ENCODE measurements around the gene GP1BB. TPM values are rescaled to one million over a fixed set of nuclear protein-coding genes. Genes with fewer than 3 reads are reported as not detected.

GP1BB gene
- total RNA-seq, 5 donors from 2014 or later (not counting 1 experiment from before 2014, with no cell fraction given): 0.19 to 2.1 (median 0.36) TPM

- Mint-ChIP-seq H3K9me3 (no peaks in the 10 kb centered on the region), H3K27me3 (peaks cover 0 to 2% of the 10 kb centered on the region in 2 donors), H3K27ac (no peak overlapping the region), H3K4me3 (no peak overlapping the region), H3K4me1 (no peaks in the 10 kb centered on the region), H3K36me3 (no peaks in the 10 kb centered on the region)
- peaks cover 0 to 29% of the 10 kb centered on the region in 2 experiments for H3K27me3 ChIP-seq (replicated peaks in 1 of 2; ENCODE audit: control insufficient read depth in 2 of 2, extremely low read depth in 1 of 2, insufficient read depth in 2 of 2, low read length in 1 of 2)
- POLR2A ChIA-PET: interaction anchor here in 1 of 2 donors (0.5 kb wide), 1 partner anchor 664 kb away, joined by 3 read pairs; no protein-coding TSS in a partner anchor
- H3K4me1 ChIP-seq (ENCODE audit: control insufficient read depth in 1 of 2, extremely low read depth in 1 of 2, insufficient read depth in 2 of 2, low read length in 2 of 2): no peaks in the 10 kb centered on the region
- no peaks in the 10 kb centered on the region for H3K9me3 ChIP-seq
- no peak for ATAC-seq (replicated peaks in 1 of 4)
- H3K4me3 ChIP-seq (ENCODE audit: control insufficient read depth in 1 of 2, extremely low read depth in 1 of 2, low read length in 1 of 2): no peak overlapping the region
- 85% methylated on average over 13 of the region's 13 CpGs for WGBS (ENCODE audit: insufficient coverage)
- DNase-seq: no peak
- no peaks in the 10 kb centered on the region for H3K36me3 ChIP-seq (ENCODE audit: control insufficient read depth in 2 of 2, extremely low read depth in 1 of 2, insufficient read depth in 1 of 2, low read length in 1 of 2)
- H3K27ac ChIP-seq (ENCODE audit: low read length): no peak overlapping the region
- CTCF ChIA-PET: interaction anchor here in 1 of 2 donors (0.5 kb wide), 1 partner anchor 174 kb away, joined by 3 read pairs; no protein-coding TSS in a partner anchor
These were observed 23.4 kb downstream of the GP1BB start for GRCh38 chr22:19746726-19747125.

- WGBS (ENCODE audit: insufficient coverage): 74% methylated on average over 12 of the region's 12 CpGs
- CTCF ChIA-PET: no interaction called here
- peaks cover 0 to 4% of the 10 kb centered on the region in 2 donors for H3K27me3 Mint-ChIP-seq
These were observed 24.2 kb downstream of the GP1BB start for GRCh38 chr22:19747551-19747950.

GRCh38 chr22:19748139-19748538 lies 24.8 kb downstream of the GP1BB start:
- no peak for DNase-seq
- no peaks in the 10 kb centered on the region for H3K4me1 ChIP-seq (ENCODE audit: control insufficient read depth in 1 of 2, extremely low read depth in 1 of 2, insufficient read depth in 2 of 2, low read length in 2 of 2)
- Mint-ChIP-seq H3K36me3 (no peaks in the 10 kb centered on the region), H3K4me3 (no peak overlapping the region), H3K27ac (no peak overlapping the region), H3K9me3 (no peaks in the 10 kb centered on the region), H3K4me1 (no peaks in the 10 kb centered on the region), H3K27me3 (peaks cover 5 to 9% of the 10 kb centered on the region in 2 donors)
- H3K36me3 ChIP-seq (ENCODE audit: control insufficient read depth in 2 of 2, extremely low read depth in 1 of 2, insufficient read depth in 1 of 2, low read length in 1 of 2): no peaks in the 10 kb centered on the region
- no peaks in the 10 kb centered on the region for H3K9me3 ChIP-seq
- ChIA-PET POLR2A (no interaction called here), CTCF (interaction anchor here in 1 of 2 donors (1.6 kb wide), 1 partner anchor 17 kb away, joined by 4 read pairs; no protein-coding TSS in a partner anchor)
- H3K27ac ChIP-seq (ENCODE audit: low read length): no peak overlapping the region
- ATAC-seq (replicated peaks in 1 of 4): no peak
- peaks cover 3 to 43% of the 10 kb centered on the region in 2 experiments for H3K27me3 ChIP-seq (replicated peaks in 1 of 2; ENCODE audit: control insufficient read depth in 2 of 2, extremely low read depth in 1 of 2, insufficient read depth in 2 of 2, low read length in 1 of 2)
- H3K4me3 ChIP-seq (ENCODE audit: control insufficient read depth in 1 of 2, extremely low read depth in 1 of 2, low read length in 1 of 2): no peak overlapping the region
- 50% methylated on average over 1 of the region's 4 CpGs for WGBS (ENCODE audit: insufficient coverage)

More at GRCh38 chr22:19747551-19747950, 24.2 kb downstream of the GP1BB start:
- no peaks in the 10 kb centered on the region for H3K9me3 Mint-ChIP-seq
- Histone ChIP-seq H3K4me3 (ENCODE audit: control insufficient read depth in 1 of 2, extremely low read depth in 1 of 2, low read length in 1 of 2) (no peak overlapping the region), H3K27me3 (replicated peaks in 1 of 2; ENCODE audit: control insufficient read depth in 2 of 2, extremely low read depth in 1 of 2, insufficient read depth in 2 of 2, low read length in 1 of 2) (peaks cover 0 to 38% of the 10 kb centered on the region in 2 experiments), H3K27ac (ENCODE audit: low read length) (no peak overlapping the region), H3K36me3 (ENCODE audit: control insufficient read depth in 2 of 2, extremely low read depth in 1 of 2, insufficient read depth in 1 of 2, low read length in 1 of 2) (no peaks in the 10 kb centered on the region), H3K9me3 (no peaks in the 10 kb centered on the region), H3K4me1 (ENCODE audit: control insufficient read depth in 1 of 2, extremely low read depth in 1 of 2, insufficient read depth in 2 of 2, low read length in 2 of 2) (no peaks in the 10 kb centered on the region)
- DNase-seq (no peak), ATAC-seq (replicated peaks in 1 of 4) (no peak)
- H3K27ac Mint-ChIP-seq: no peak overlapping the region
- H3K4me3 Mint-ChIP-seq: no peak overlapping the region
- POLR2A ChIA-PET: no interaction called here
- H3K4me1 Mint-ChIP-seq: no peaks in the 10 kb centered on the region
- H3K36me3 Mint-ChIP-seq: no peaks in the 10 kb centered on the region

- DNase-seq: no peak
- POLR2A ChIA-PET: no interaction called here
- CTCF ChIA-PET: interaction anchor here in 1 of 2 donors (1.6 kb wide), 1 partner anchor 18 kb away, joined by 4 read pairs; no protein-coding TSS in a partner anchor
These were observed 25.8 kb downstream of the GP1BB start for GRCh38 chr22:19748991-19749664.

GRCh38 chr22:19749876-19750275 lies 26.5 kb downstream of the GP1BB start:
- Mint-ChIP-seq H3K27ac (no peak overlapping the region), H3K4me3 (no peak overlapping the region), H3K4me1 (peaks cover 0 to 1% (median 0%) of the 10 kb centered on the region in 3 donors), H3K9me3 (no peaks in the 10 kb centered on the region), H3K27me3 (peaks cover 13 to 26% of the 10 kb centered on the region in 2 donors), H3K36me3 (no peaks in the 10 kb centered on the region)
- CTCF ChIA-PET: interaction anchor here in 1 of 2 donors (1.6 kb wide), 1 partner anchor 19 kb away, joined by 4 read pairs; no protein-coding TSS in a partner anchor
- Histone ChIP-seq H3K27ac (ENCODE audit: low read length) (no peak overlapping the region), H3K9me3 (no peaks in the 10 kb centered on the region), H3K36me3 (ENCODE audit: control insufficient read depth in 2 of 2, extremely low read depth in 1 of 2, insufficient read depth in 1 of 2, low read length in 1 of 2) (no peaks in the 10 kb centered on the region), H3K27me3 (replicated peaks in 1 of 2; ENCODE audit: control insufficient read depth in 2 of 2, extremely low read depth in 1 of 2, insufficient read depth in 2 of 2, low read length in 1 of 2) (peaks cover 5 to 60% of the 10 kb centered on the region in 2 experiments), H3K4me1 (ENCODE audit: control insufficient read depth in 1 of 2, extremely low read depth in 1 of 2, insufficient read depth in 2 of 2, low read length in 2 of 2) (peaks cover 0 to 1% of the 10 kb centered on the region in 2 experiments), H3K4me3 (ENCODE audit: control insufficient read depth in 1 of 2, extremely low read depth in 1 of 2, low read length in 1 of 2) (no peak overlapping the region)
- ATAC-seq (replicated peaks in 1 of 4) (no peak), DNase-seq (no peak)
- 70% methylated on average over 7 of the region's 12 CpGs for WGBS (ENCODE audit: insufficient coverage)
- POLR2A ChIA-PET: no interaction called here

More at GRCh38 chr22:19748991-19749664, 25.8 kb downstream of the GP1BB start:
- H3K4me3 Mint-ChIP-seq: no peak overlapping the region
- no peak overlapping the region for H3K27ac Mint-ChIP-seq
- H3K4me1 Mint-ChIP-seq: no peaks in the 10 kb centered on the region
- no peaks in the 10 kb centered on the region for H3K36me3 Mint-ChIP-seq
- Histone ChIP-seq H3K27me3 (replicated peaks in 1 of 2; ENCODE audit: control insufficient read depth in 2 of 2, extremely low read depth in 1 of 2, insufficient read depth in 2 of 2, low read length in 1 of 2) (peaks cover 5 to 53% of the 10 kb centered on the region in 2 experiments), H3K4me1 (ENCODE audit: control insufficient read depth in 1 of 2, extremely low read depth in 1 of 2, insufficient read depth in 2 of 2, low read length in 2 of 2) (no peaks in the 10 kb centered on the region), H3K27ac (ENCODE audit: low read length) (no peak overlapping the region), H3K36me3 (ENCODE audit: control insufficient read depth in 2 of 2, extremely low read depth in 1 of 2, insufficient read depth in 1 of 2, low read length in 1 of 2) (no peaks in the 10 kb centered on the region), H3K4me3 (ENCODE audit: control insufficient read depth in 1 of 2, extremely low read depth in 1 of 2, low read length in 1 of 2) (no peak overlapping the region), H3K9me3 (no peaks in the 10 kb centered on the region)
- no peaks in the 10 kb centered on the region for H3K9me3 Mint-ChIP-seq
- H3K27me3 Mint-ChIP-seq: peaks cover 9 to 18% of the 10 kb centered on the region in 2 donors
- 73% methylated on average over 14 of the region's 15 CpGs for WGBS (ENCODE audit: insufficient coverage)
- no peak for ATAC-seq (replicated peaks in 1 of 4)

- peaks cover 16 to 31% of the 10 kb centered on the region in 2 donors for H3K27me3 Mint-ChIP-seq
- whole genome bisulfite sequencing (ENCODE audit: insufficient coverage): 85% methylated on average over 17 of the region's 27 CpGs
- no peaks in the 10 kb centered on the region for H3K9me3 Mint-ChIP-seq
- Histone ChIP-seq H3K36me3 (ENCODE audit: control insufficient read depth in 2 of 2, extremely low read depth in 1 of 2, insufficient read depth in 1 of 2, low read length in 1 of 2) (no peaks in the 10 kb centered on the region), H3K27me3 (replicated peaks in 1 of 2; ENCODE audit: control insufficient read depth in 2 of 2, extremely low read depth in 1 of 2, insufficient read depth in 2 of 2, low read length in 1 of 2) (peaks cover 5 to 68% of the 10 kb centered on the region in 2 experiments), H3K4me1 (ENCODE audit: control insufficient read depth in 1 of 2, extremely low read depth in 1 of 2, insufficient read depth in 2 of 2, low read length in 2 of 2) (peaks cover 0 to 9% of the 10 kb centered on the region in 2 experiments), H3K27ac (ENCODE audit: low read length) (no peak overlapping the region), H3K9me3 (no peaks in the 10 kb centered on the region), H3K4me3 (ENCODE audit: control insufficient read depth in 1 of 2, extremely low read depth in 1 of 2, low read length in 1 of 2) (no peak overlapping the region)
- ChIA-PET CTCF (no interaction called here), POLR2A (no interaction called here)
- ATAC-seq (replicated peaks in 1 of 4): no peak
- H3K4me3 Mint-ChIP-seq: no peak overlapping the region
- H3K36me3 Mint-ChIP-seq: no peaks in the 10 kb centered on the region
- H3K27ac Mint-ChIP-seq: no peak overlapping the region
- peaks cover 3 to 6% (median 3%) of the 10 kb centered on the region in 3 donors for H3K4me1 Mint-ChIP-seq
- no peak for DNase-seq
These were observed 27.5 kb downstream of the GP1BB start for GRCh38 chr22:19750507-19751490.
